Gastroesophageal sphincter (tissue), 4 donors: ENCODE results near the gene HCST. TPM values are rescaled to one million over a fixed set of nuclear protein-coding genes. Genes with fewer than 3 reads are reported as not detected.
A peak's percentile ranks its signal among the peaks of the same experiment; 100 is the strongest.

ENCODE experiments used
- ATAC-seq: fragments of 150-250 bp; one replicate; pipeline ENCODE4 v1.9.1; 2016; ENCODE audit warnings: mild to moderate bottlenecking, moderate library complexity
- H3K27ac ChIP-seq, 4 donors: fragments of 200-600 bp; sonication (generic) in 3 of 4; 1 replicate in 3 of 4; 2 replicates in 1 of 4; pipeline ENCODE4 v1.5.1; 2016 to 2019
- H3K27me3 ChIP-seq: fragments of 200-600 bp; sonication (generic); one replicate; pipeline ENCODE4 v1.5.1; 2019
- H3K36me3 ChIP-seq, 2 donors: fragments of 200-600 bp; sonication (generic); one replicate each; pipeline ENCODE4 v1.5.1; 2019; ENCODE audit warnings: control low read depth in 1 of 2
- H3K4me1 ChIP-seq, 3 donors: fragments of 200-600 bp; sonication (generic); 1 replicate in 2 of 3; 2 replicates in 1 of 3; pipeline ENCODE4 v1.5.1; 2016 to 2019; ENCODE audit warnings: control low read depth in 2 of 3
- H3K4me3 ChIP-seq, 2 donors: fragments of 200-600 bp; sonication (generic); one replicate each; pipeline ENCODE4 v1.5.1; 2019; ENCODE audit warnings: mild to moderate bottlenecking in 1 of 2, moderate library complexity in 1 of 2
- H3K9me3 ChIP-seq, 3 donors: fragments of 200-600 bp; sonication (generic); one replicate each; pipeline ENCODE4 v1.5.1; 2017 to 2019; ENCODE audit warnings: control low read depth in 2 of 3
- EP300 ChIP-seq: sonication (generic); formaldehyde crosslinking; IDR thresholded peaks from one replicate; pipeline ENCODE4 v1.6.1; 2017; ENCODE audit warnings: antibody characterized with exemption, mild to moderate bottlenecking
- POLR2A ChIP-seq, 2 donors: fragments of 450-650 bp; IDR thresholded peaks; one replicate each; pipeline ENCODE4 v1.6.1; 2017; ENCODE audit warnings: antibody characterized with exemption in 2 of 2, mild to moderate bottlenecking in 2 of 2, moderate library complexity in 1 of 2
- POLR2AphosphoS5 ChIP-seq: sonication (generic); formaldehyde crosslinking; IDR thresholded peaks from one replicate; pipeline ENCODE4 v1.6.1; 2017; ENCODE audit warnings: antibody characterized with exemption
- whole genome bisulfite sequencing, 2 donors: methylation state at CpG; one replicate each; pipeline ENCODE4 v1.1.5; 2018; ENCODE audit warnings: low coverage in 1 of 2; 5-methylcytosine and 5-hydroxymethylcytosine counted together
- total RNA-seq, 4 donors: library from RNA; depleted of rRNA; stranded (reverse); fragments of >200 nt; gene quantifications; one replicate each; pipeline ENCODE4 v1.1.0, GENCODE V29; 2016
- TF ChIP-seq, protein P1 (sequence below), 4 experiments: fragments of 200-600 bp in 2 of 4; fragments of 450-650 bp in 2 of 4; sonication (generic) in 1 of 4; IDR thresholded peaks; one replicate each; pipeline ENCODE4 v1.5.1; 2017 to 2019; ENCODE audit warnings: antibody characterized with exemption in 4 of 4, mild to moderate bottlenecking in 2 of 4, moderate library complexity in 2 of 4

HCST gene, protein sequence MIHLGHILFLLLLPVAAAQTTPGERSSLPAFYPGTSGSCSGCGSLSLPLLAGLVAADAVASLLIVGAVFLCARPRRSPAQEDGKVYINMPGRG
- total RNA-seq: 1 to 10 TPM in 3 of 4 donors, not detected in 1; 1.8 to 3.1 (median 3.0) TPM

DNA sequence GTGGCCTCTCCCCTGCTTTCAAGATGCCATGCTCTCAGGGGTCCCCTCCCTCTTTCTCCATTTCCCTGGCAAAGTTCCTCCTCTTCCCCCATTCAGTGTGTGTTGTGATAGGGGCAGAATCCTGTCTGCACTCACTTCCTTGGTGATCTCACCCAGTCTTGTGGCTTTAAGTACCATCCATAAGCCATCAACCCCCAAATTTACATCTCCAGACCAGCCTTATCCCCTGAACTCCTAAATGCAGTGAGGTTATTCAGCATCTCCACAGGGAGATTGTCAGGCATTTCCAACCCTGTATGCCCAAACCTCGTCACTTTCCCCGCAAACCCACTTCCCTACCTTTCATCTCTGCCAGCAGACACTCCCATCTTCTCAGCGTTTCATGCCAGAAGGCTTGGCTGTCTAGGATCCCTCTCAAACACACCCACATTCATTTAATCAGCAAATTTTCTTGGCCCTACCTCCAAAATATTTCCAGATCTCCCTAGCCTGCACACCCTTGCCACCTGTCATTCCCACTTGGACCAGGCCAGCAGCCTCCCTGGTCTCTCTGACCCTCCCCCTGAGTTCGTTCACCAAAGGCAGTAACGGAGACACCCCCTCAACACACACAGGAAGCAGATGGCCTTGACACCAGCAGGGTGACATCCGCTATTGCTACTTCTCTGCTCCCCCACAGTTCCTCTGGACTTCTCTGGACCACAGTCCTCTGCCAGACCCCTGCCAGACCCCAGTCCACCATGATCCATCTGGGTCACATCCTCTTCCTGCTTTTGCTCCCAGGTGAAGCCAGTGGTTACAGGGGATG lies at the start of gene HCST:
Gene HCST, plus strand, starts transcription at position 676 of the 808 bp plus-strand sequence. Its CDS starts 65 bp downstream, at position 741.
- Histone ChIP-seq H3K27me3 (no peaks in the 10 kb centered on the region), H3K4me3 (peak within 1 kb of the TSS in 1 of 2 donors; percentile 20), H3K27ac (peak within 1 kb of the TSS in 3 of 4 donors; percentile 90 to 97 (median 93)), H3K9me3 (no peaks in the 10 kb centered on the region), H3K36me3 (peaks cover 0 to 7% of the 10 kb centered on the region in 2 donors), H3K4me1 (peaks cover 0 to 55% (median 25%) of the 10 kb centered on the region in 3 donors)
- no peak for ATAC-seq
- WGBS, 2 donors: 34 to 40% methylated on average over 3 to 6 of the region's 6 CpGs
- TF ChIP-seq POLR2AphosphoS5: no peak

DNA sequence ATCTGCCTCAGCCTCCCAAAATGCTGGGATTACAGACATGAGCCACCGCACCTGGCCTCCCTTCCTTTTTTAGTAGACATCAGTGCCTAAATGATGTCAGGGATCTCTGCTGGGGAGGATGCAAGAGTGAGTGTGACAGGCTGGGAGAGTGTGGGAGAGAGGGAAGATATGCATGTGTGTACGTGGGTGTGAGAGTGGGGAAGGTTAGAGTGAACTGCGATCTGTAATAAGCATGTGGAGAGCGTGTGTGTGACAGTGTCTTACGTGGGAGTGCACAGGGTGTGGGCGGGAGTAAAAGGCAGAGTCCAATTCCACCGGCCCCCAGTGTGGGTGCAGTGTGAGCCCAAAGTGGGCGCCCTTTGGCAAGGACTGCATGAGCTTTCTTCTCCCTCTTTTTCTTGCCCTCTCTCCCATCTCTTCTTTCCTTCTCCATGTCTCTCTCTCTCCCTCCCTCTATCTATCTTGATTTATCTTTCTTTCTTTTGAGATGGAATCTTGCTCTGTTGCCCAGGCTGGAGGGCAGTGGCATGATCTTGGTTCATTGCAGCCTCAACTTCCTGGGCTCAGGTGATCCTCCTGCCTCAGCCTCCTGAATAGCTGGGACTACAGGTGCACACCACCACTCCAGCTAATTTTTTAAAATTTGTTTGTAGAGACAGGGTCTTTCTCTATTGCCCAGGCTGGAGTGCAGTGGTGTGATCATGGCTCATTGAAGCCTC lies 49.1 kb upstream of the HCST start:
- Histone ChIP-seq H3K4me3 (no peak overlapping the region), H3K4me1 (peaks cover 0 to 17% (median 11%) of the 10 kb centered on the region in 3 donors), H3K27ac (no peak overlapping the region), H3K9me3 (no peaks in the 10 kb centered on the region), H3K27me3 (peaks cover 97% of the 10 kb centered on the region), H3K36me3 (no peaks in the 10 kb centered on the region)
- TF ChIP-seq EP300 (no peak), POLR2A (IDR thresholded peaks at IDR 0.05) (no peak), POLR2AphosphoS5 (no peak)
- TF ChIP-seq, protein P1, sequence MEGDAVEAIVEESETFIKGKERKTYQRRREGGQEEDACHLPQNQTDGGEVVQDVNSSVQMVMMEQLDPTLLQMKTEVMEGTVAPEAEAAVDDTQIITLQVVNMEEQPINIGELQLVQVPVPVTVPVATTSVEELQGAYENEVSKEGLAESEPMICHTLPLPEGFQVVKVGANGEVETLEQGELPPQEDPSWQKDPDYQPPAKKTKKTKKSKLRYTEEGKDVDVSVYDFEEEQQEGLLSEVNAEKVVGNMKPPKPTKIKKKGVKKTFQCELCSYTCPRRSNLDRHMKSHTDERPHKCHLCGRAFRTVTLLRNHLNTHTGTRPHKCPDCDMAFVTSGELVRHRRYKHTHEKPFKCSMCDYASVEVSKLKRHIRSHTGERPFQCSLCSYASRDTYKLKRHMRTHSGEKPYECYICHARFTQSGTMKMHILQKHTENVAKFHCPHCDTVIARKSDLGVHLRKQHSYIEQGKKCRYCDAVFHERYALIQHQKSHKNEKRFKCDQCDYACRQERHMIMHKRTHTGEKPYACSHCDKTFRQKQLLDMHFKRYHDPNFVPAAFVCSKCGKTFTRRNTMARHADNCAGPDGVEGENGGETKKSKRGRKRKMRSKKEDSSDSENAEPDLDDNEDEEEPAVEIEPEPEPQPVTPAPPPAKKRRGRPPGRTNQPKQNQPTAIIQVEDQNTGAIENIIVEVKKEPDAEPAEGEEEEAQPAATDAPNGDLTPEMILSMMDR (IDR thresholded peaks at IDR 0.05): no peak
- ATAC-seq: no peak
- WGBS, 2 donors: 55 to 59% methylated on average over 4 to 8 of the region's 8 CpGs

DNA sequence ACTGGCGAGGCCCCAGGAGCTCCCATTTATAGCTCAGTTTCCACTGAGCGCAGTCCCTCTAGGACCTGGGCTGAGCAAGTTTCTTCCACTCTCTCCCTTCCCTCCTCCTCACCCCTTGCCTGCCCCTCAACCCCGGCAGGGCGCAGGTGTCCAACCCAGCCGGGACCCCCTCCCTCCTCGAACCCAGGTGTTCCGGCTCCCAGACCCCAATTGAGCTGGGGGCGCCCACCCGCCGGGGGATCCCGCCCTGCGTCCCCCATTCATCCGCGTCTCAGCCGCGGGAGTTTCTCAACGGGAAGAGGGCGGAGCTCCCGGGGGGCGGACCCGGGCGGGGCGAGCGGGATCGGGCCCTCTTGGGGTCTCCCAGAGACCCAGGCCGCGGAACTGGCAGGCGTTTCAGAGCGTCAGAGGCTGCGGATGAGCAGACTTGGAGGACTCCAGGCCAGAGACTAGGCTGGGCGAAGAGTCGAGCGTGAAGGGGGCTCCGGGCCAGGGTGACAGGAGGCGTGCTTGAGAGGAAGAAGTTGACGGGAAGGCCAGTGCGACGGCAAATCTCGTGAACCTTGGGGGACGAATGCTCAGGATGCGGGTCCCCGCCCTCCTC lies 45.7 kb upstream of the HCST start, which contains the start of gene KIRREL2:
Gene KIRREL2, plus strand, starts transcription at position 366 of the 604 bp plus-strand sequence. Its CDS starts 209 bp downstream, at position 575.
- no peak for ATAC-seq
- no peak for TF ChIP-seq POLR2A (IDR thresholded peaks at IDR 0.05)
- TF ChIP-seq, protein P1 (IDR thresholded peaks at IDR 0.05): no peak
- peak within 1 kb of the TSS; percentile 13 to 53 for H3K4me3 ChIP-seq
- H3K9me3 ChIP-seq: peaks cover 0 to 6% (median 0%) of the 10 kb centered on the region in 3 donors
- peaks cover 0 to 26% (median 11%) of the 10 kb centered on the region in 3 donors for H3K4me1 ChIP-seq
- no peak within 1 kb of the TSS for H3K27ac ChIP-seq
- 0% methylated on average over 7 to 19 of the region's 42 CpGs for WGBS, 2 donors
- no peaks in the 10 kb centered on the region for H3K36me3 ChIP-seq
- H3K27me3 ChIP-seq: peaks cover 97% of the 10 kb centered on the region

DNA sequence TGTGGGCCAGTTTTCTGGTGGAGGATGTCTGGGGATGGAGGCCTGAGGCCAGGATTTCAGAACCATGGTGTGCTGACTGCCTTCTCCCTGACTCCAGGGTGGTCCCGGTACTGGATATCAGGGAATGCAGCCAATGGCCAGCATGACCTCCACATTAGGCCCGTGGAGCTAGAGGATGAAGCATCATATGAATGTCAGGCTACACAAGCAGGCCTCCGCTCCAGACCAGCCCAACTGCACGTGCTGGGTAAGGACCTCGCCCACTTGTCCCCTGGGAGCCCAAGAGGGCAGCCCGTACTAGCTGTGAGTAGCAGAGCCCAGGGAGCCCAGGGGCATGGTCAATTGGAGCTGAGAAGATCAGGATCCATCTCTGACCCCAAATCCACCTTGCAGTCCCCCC lies 44.0 kb upstream of the HCST start:
- no peak for ATAC-seq
- Histone ChIP-seq H3K27ac (no peak overlapping the region), H3K9me3 (peaks cover 0 to 6% (median 0%) of the 10 kb centered on the region in 3 donors), H3K4me1 (peaks cover 0 to 26% (median 11%) of the 10 kb centered on the region in 3 donors), H3K4me3 (no peak overlapping the region), H3K27me3 (peaks cover 96% of the 10 kb centered on the region), H3K36me3 (no peaks in the 10 kb centered on the region)
- 100% methylated on average over 1 of the region's 6 CpGs; no CpG with 5 or more reads in 1 of the 2 donors for WGBS, 2 donors
- no peak for TF ChIP-seq EP300
- no peak for TF ChIP-seq POLR2A (IDR thresholded peaks at IDR 0.05)
- TF ChIP-seq, protein P1 (IDR thresholded peaks at IDR 0.05): no peak
- TF ChIP-seq POLR2AphosphoS5: no peak

DNA sequence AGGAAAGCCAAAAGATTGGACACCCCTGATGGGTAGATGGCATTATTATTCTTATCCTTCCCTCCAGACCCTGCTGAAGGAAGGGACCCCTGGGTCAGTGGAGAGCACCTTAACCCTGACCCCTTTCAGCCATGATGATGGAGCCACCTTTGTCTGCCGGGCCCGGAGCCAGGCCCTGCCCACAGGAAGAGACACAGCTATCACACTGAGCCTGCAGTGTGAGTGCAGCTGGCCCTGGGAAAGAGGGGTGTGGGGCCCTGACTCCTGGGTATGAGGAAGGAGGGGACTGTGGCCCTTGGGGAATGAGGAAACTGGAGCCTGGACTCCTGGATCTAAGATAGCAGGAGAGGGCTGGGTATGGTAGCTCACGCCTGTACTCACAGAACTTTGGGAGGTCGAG lies 42.9 kb upstream of the HCST start:
- WGBS, 2 donors: 80 to 100% methylated on average over 1 to 2 of the region's 4 CpGs

More for the DNA sequence above, 42.9 kb upstream of the HCST start:
- peaks cover 85% of the 10 kb centered on the region for H3K27me3 ChIP-seq
- H3K4me1 ChIP-seq: peaks cover 0 to 26% (median 11%) of the 10 kb centered on the region in 3 donors
- no peaks in the 10 kb centered on the region for H3K36me3 ChIP-seq
- H3K4me3 ChIP-seq: no peak overlapping the region
- peaks cover 0 to 6% (median 0%) of the 10 kb centered on the region in 3 donors for H3K9me3 ChIP-seq
- TF ChIP-seq POLR2AphosphoS5 (no peak), EP300 (no peak), POLR2A (IDR thresholded peaks at IDR 0.05) (no peak)
- TF ChIP-seq, protein P1 (IDR thresholded peaks at IDR 0.05): no peak
- ATAC-seq: no peak
- no peak overlapping the region for H3K27ac ChIP-seq
